Body of pancreas (tissue), 4 donors: ENCODE results near the gene RUFY3.

Source experiments
- POLR2A ChIP-seq, 3 donors: fragments of 450-650 bp; IDR thresholded peaks; one replicate each; pipeline ENCODE4 v1.6.1; 2016; ENCODE audit warnings: antibody characterized with exemption in 3 of 3, mild to moderate bottlenecking in 2 of 3
- TF ChIP-seq, protein P1 (sequence below), 7 experiments: fragments of 450-650 bp in 4 of 7; fragments of 200-600 bp in 3 of 7; sonication (generic) in 3 of 7; IDR thresholded peaks; one replicate each; pipeline ENCODE4 v1.5.1; 2016 to 2019; ENCODE audit warnings: antibody characterized with exemption in 7 of 7

DNA sequence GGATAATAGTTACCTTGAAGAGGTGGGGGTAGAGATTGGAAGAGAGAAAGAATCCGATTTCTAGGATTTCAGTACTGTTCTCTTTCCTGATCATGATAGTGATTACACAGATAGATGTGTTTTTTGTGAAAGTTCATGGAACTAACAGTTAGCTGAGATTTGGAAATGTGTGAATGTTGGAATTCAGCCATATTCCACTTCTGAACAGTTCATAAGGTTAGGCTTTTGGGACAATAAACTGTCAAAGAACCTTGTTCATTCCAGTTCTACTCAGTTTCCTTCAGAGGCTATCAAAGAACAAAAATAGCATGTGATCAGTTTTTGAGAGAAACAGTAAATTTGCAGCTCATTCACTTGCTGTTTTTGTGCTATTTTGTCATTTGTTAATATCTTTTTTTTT lies 43.6 kb downstream of the RUFY3 start:
- TF ChIP-seq, protein P1, sequence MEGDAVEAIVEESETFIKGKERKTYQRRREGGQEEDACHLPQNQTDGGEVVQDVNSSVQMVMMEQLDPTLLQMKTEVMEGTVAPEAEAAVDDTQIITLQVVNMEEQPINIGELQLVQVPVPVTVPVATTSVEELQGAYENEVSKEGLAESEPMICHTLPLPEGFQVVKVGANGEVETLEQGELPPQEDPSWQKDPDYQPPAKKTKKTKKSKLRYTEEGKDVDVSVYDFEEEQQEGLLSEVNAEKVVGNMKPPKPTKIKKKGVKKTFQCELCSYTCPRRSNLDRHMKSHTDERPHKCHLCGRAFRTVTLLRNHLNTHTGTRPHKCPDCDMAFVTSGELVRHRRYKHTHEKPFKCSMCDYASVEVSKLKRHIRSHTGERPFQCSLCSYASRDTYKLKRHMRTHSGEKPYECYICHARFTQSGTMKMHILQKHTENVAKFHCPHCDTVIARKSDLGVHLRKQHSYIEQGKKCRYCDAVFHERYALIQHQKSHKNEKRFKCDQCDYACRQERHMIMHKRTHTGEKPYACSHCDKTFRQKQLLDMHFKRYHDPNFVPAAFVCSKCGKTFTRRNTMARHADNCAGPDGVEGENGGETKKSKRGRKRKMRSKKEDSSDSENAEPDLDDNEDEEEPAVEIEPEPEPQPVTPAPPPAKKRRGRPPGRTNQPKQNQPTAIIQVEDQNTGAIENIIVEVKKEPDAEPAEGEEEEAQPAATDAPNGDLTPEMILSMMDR (IDR thresholded peaks at IDR 0.05) = no peak
- no peak for TF ChIP-seq POLR2A (IDR thresholded peaks at IDR 0.05)
